Thyroid gland (tissue), 4 donors: Measurements from ENCODE around the gene ARHGAP30. TPM values are rescaled to one million over a fixed set of nuclear protein-coding genes. Genes with fewer than 3 reads are reported as not detected.

Experiments
- DNase-seq, 2 donors: peaks; one replicate each; pipeline ENCODE4 v3.0.0-alpha.2; 2019
- H3K27ac ChIP-seq, 3 donors: fragments of 200-600 bp; sonication (generic); 1 replicate in 2 of 3; 2 replicates in 1 of 3; pipeline ENCODE4 v1.5.1; 2016 to 2019; ENCODE audit warnings: mild to moderate bottlenecking in 1 of 3, moderate library complexity in 1 of 3
- H3K27me3 ChIP-seq: fragments of 200-600 bp; sonication (generic); one replicate; pipeline ENCODE4 v1.5.1; 2019
- H3K36me3 ChIP-seq, 2 donors: fragments of 200-600 bp; sonication (generic); one replicate each; pipeline ENCODE4 v1.5.1; 2016 to 2019
- H3K4me1 ChIP-seq, 2 donors: fragments of 200-600 bp; sonication (generic); one replicate each; pipeline ENCODE4 v1.5.1; 2017 to 2019
- H3K4me3 ChIP-seq, 3 donors: fragments of 200-600 bp; sonication (generic); replicated peaks in 1 of 3; 1 replicate in 2 of 3; 2 replicates in 1 of 3; pipeline ENCODE4 v1.5.1; 2016; ENCODE audit warnings: mild to moderate bottlenecking in 1 of 3
- H3K9me3 ChIP-seq: fragments of 200-600 bp; sonication (generic); one replicate; pipeline ENCODE4 v1.5.1; 2017
- POLR2A ChIP-seq, 2 donors: fragments of 450-650 bp; IDR thresholded peaks; one replicate each; pipeline ENCODE4 v1.6.1; 2017; ENCODE audit warnings: antibody characterized with exemption in 2 of 2, mild to moderate bottlenecking in 2 of 2, moderate library complexity in 1 of 2
- WGBS, 2 donors: methylation state at CpG; one replicate each; pipeline ENCODE4 v1.1.5; 2017; 5-methylcytosine and 5-hydroxymethylcytosine counted together
- intact Hi-C: fragments of 100-400 bp; cut with DNase I; formaldehyde crosslinking; loops from one replicate; pipeline ENCODE4 v1.15.1; 2023
- total RNA-seq, 4 donors: library from RNA; depleted of rRNA; stranded (reverse); fragments of >200 nt; gene quantifications; one replicate each; pipeline ENCODE4 v1.2.3, GENCODE V29; 2016
- TF ChIP-seq, protein P1 (sequence below), 6 experiments: fragments of 200-600 bp in 3 of 6; fragments of 450-650 bp in 3 of 6; sonication (generic) in 3 of 6; IDR thresholded peaks; one replicate each; pipeline ENCODE4 v1.5.1; 2016 to 2019; ENCODE audit warnings: antibody characterized with exemption in 6 of 6, mild to moderate bottlenecking in 2 of 6, inconsistent platforms in 1 of 6, moderate library complexity in 1 of 6

The ARHGAP30 gene
- total RNA-seq, 4 donors from 2014 or later = 1.4 to 3.5 (median 2.9) TPM

GRCh38 chr1:161090617-161091016 lies 20.9 kb upstream of the ARHGAP30 start:
- 89 to 91% methylated on average over 3 of the region's 3 CpGs for WGBS, 2 donors
- DNase-seq = no peak
- no peaks in the 10 kb centered on the region for H3K36me3 ChIP-seq
- TF ChIP-seq, protein P1, sequence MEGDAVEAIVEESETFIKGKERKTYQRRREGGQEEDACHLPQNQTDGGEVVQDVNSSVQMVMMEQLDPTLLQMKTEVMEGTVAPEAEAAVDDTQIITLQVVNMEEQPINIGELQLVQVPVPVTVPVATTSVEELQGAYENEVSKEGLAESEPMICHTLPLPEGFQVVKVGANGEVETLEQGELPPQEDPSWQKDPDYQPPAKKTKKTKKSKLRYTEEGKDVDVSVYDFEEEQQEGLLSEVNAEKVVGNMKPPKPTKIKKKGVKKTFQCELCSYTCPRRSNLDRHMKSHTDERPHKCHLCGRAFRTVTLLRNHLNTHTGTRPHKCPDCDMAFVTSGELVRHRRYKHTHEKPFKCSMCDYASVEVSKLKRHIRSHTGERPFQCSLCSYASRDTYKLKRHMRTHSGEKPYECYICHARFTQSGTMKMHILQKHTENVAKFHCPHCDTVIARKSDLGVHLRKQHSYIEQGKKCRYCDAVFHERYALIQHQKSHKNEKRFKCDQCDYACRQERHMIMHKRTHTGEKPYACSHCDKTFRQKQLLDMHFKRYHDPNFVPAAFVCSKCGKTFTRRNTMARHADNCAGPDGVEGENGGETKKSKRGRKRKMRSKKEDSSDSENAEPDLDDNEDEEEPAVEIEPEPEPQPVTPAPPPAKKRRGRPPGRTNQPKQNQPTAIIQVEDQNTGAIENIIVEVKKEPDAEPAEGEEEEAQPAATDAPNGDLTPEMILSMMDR (IDR thresholded peaks at IDR 0.05) = no peak
- TF ChIP-seq POLR2A (IDR thresholded peaks at IDR 0.05) = no peak
- intact Hi-C loops = loop anchor here (10.0 kb wide), 2 partner anchors 46 to 256 kb away; partner anchors contain the start of gene USF1
- no peak overlapping the region for H3K4me3 ChIP-seq
- H3K27me3 ChIP-seq = no peaks in the 10 kb centered on the region
- peaks cover 4 to 8% of the 10 kb centered on the region in 2 donors for H3K4me1 ChIP-seq
- no peak overlapping the region for H3K27ac ChIP-seq
- H3K9me3 ChIP-seq = no peaks in the 10 kb centered on the region

DNA sequence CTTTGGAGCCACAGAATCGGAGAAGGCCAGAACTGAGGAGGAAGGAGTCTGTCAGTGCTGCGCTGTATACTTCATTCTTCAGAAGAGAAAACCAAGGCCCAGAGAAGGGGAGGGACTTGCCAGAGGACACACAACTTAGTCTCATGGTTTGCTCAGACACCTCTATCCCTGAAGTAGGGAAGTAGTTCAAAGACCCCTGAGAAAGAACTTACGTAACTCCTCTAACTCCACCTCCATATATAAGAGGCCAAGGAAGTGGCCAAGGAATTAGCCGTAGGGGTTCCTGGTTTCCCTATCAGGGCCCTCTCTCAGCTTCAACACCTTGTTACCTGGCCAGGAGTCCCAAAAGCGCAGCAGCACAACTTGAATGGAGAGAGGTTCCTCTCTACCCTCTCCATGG lies 20.2 kb upstream of the ARHGAP30 start:
- H3K4me1 ChIP-seq = peaks cover 4 to 8% of the 10 kb centered on the region in 2 donors
- intact Hi-C loops = loop anchor here (10.0 kb wide), 2 partner anchors 45 to 255 kb away; partner anchors contain the start of gene USF1
- H3K9me3 ChIP-seq = no peaks in the 10 kb centered on the region
- no peaks in the 10 kb centered on the region for H3K36me3 ChIP-seq
- H3K27me3 ChIP-seq = no peaks in the 10 kb centered on the region
- H3K4me3 ChIP-seq = no peak overlapping the region
- WGBS, 2 donors = 92 to 94% methylated on average over 5 of the region's 5 CpGs
- no peak overlapping the region for H3K27ac ChIP-seq
- TF ChIP-seq, protein P1 (IDR thresholded peaks at IDR 0.05) = no peak
- TF ChIP-seq POLR2A (IDR thresholded peaks at IDR 0.05) = no peak
- no peak for DNase-seq

GRCh38 chr1:161089251-161089924 lies 19.7 kb upstream of the ARHGAP30 start, which contains the start of gene NECTIN4:
Gene NECTIN4, minus strand, starts transcription at chr1:161089558. Its CDS starts 262 bp downstream, at chr1:161089296.
- intact Hi-C loops = no loop called here
- DNase-seq = peak; percentile 71 to 77
- no peak within 1 kb of the TSS for H3K4me3 ChIP-seq
- no peak for TF ChIP-seq POLR2A (IDR thresholded peaks at IDR 0.05)
- TF ChIP-seq, protein P1 (IDR thresholded peaks at IDR 0.05) = no peak
- H3K9me3 ChIP-seq = no peaks in the 10 kb centered on the region
- WGBS, 2 donors = 50 to 52% methylated on average over 9 to 21 of the region's 22 CpGs
- no peaks in the 10 kb centered on the region for H3K27me3 ChIP-seq
- H3K36me3 ChIP-seq = no peaks in the 10 kb centered on the region
- H3K4me1 ChIP-seq = peaks cover 4 to 8% of the 10 kb centered on the region in 2 donors
- no peak within 1 kb of the TSS for H3K27ac ChIP-seq

- no peak for DNase-seq
- Histone ChIP-seq H3K4me3 (no peak overlapping the region), H3K4me1 (peaks cover 4 to 12% of the 10 kb centered on the region in 2 donors), H3K27me3 (no peaks in the 10 kb centered on the region), H3K27ac (no peak overlapping the region), H3K36me3 (no peaks in the 10 kb centered on the region), H3K9me3 (no peaks in the 10 kb centered on the region)
- intact Hi-C loops = no loop called here
- TF ChIP-seq POLR2A (IDR thresholded peaks at IDR 0.05) = no peak
- TF ChIP-seq, protein P1 (IDR thresholded peaks at IDR 0.05) = no peak
- WGBS, 2 donors = 93 to 94% methylated on average over 2 to 3 of the region's 3 CpGs
These were observed 19.0 kb upstream of the ARHGAP30 start for GRCh38 chr1:161088587-161089110.

DNA sequence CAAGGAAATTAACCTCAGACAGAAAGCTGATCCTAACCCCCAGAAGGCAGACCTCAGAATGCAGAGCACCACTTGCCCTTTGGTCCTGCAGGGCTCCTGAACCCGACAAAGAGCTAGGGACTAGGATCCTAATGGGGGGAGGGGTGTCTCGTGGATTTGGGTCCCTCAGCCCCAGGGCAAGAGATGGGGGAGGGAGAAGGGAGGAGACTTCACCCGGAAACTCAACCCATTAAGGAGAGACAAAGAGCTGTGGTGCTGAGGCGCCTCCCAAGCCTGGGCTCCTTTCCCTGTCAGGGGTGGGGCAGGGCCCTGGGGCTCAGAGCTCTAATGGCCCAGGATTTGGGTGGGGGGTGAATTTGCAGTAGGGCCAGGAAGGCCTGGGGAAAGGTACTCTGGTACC lies 16.8 kb upstream of the ARHGAP30 start:
- Histone ChIP-seq H3K4me3 (no peak overlapping the region), H3K27ac (no peak overlapping the region), H3K36me3 (no peaks in the 10 kb centered on the region), H3K27me3 (no peaks in the 10 kb centered on the region), H3K9me3 (no peaks in the 10 kb centered on the region), H3K4me1 (peaks cover 4 to 19% of the 10 kb centered on the region in 2 donors)
- TF ChIP-seq, protein P1 (IDR thresholded peaks at IDR 0.05) = no peak
- TF ChIP-seq POLR2A (IDR thresholded peaks at IDR 0.05) = no peak
- WGBS, 2 donors = 57 to 83% methylated on average over 4 of the region's 4 CpGs
- no peak for DNase-seq
- intact Hi-C loops = no loop called here
